HEK293 (cell line): ENCODE results near the gene TSPAN9.

Experiments
- CTCF ChIA-PET: fragments of 350-600 bp; formaldehyde crosslinking; extraction: SDS; loops from one replicate; lab custom pipeline; 2021; ENCODE audit warnings: antibody characterized with exemption; lab: Yijun Ruan, JAX
- POLR2A ChIA-PET: fragments of 300-600 bp; formaldehyde crosslinking; extraction: SDS; loops from one replicate; lab custom pipeline; 2020; ENCODE audit warnings: antibody characterized with exemption, inconsistent platforms; lab: Yijun Ruan, JAX
- H3K27ac ChIP-seq: fragments of 200-500 bp; sonication (Bioruptor generic); 2 replicates; pipeline ENCODE4 v1.5.1; 2014; ENCODE audit warnings: low read depth, low read length, control low read depth, inconsistent platforms; ENCODE audit errors: extremely low read depth
- H3K36me3 ChIP-seq, 2 experiments: fragments of 200-500 bp in 1 of 2; sonication (Bioruptor generic) in 1 of 2; 1 replicate in 1 of 2; 2 replicates in 1 of 2; pipeline ENCODE4 v1.5.1; 2014 to 2017; ENCODE audit warnings: inconsistent platforms in 2 of 2, low read length in 2 of 2; ENCODE audit not compliant: control insufficient read depth in 2 of 2, insufficient read depth in 1 of 2
- H3K4me1 ChIP-seq: fragments of 200-500 bp; sonication (Bioruptor generic); 2 replicates; pipeline ENCODE4 v1.5.1; 2014; ENCODE audit warnings: mild to moderate bottlenecking, low read length, inconsistent platforms; ENCODE audit not compliant: control insufficient read depth, insufficient read depth
- H3K4me3 ChIP-seq: 2 replicates; pipeline ENCODE4 v1.5.1; 2011; ENCODE audit warnings: low read depth, mild to moderate bottlenecking, control low read depth, low read length, moderate library complexity
- H3K9me3 ChIP-seq: fragments of 200-500 bp; sonication (Bioruptor generic); 2 replicates; pipeline ENCODE4 v1.5.1; 2014; ENCODE audit warnings: low read depth, low read length, inconsistent platforms; ENCODE audit not compliant: control insufficient read depth, insufficient read depth
- SCRT2 ChIP-seq: fragments of 450-650 bp; formaldehyde crosslinking; IDR thresholded peaks from 2 replicates; pipeline ENCODE4 v1.5.1; 2016; ENCODE audit warnings: missing biosample characterization, missing genetic modification characterization
- SP3 ChIP-seq: fragments of 450-650 bp; formaldehyde crosslinking; IDR thresholded peaks from 2 replicates; pipeline ENCODE4 v1.5.1; 2016; ENCODE audit warnings: missing biosample characterization, missing genetic modification characterization
- ZNF133 ChIP-seq: fragments of 450-650 bp; formaldehyde crosslinking; IDR thresholded peaks from 2 replicates; pipeline ENCODE4 v1.5.1; 2016; ENCODE audit warnings: missing biosample characterization, missing genetic modification characterization
- ZNF274 ChIP-seq, 2 experiments: fragments of 200-500 bp in 1 of 2; fragments of 450-650 bp in 1 of 2; sonication (Bioruptor generic) in 1 of 2; formaldehyde crosslinking in 1 of 2; IDR thresholded peaks; 2 replicates each; pipeline versions ENCODE4 v1.5.1 to v1.6.1; 2014 to 2016; ENCODE audit warnings: borderline replicate concordance in 1 of 2, inconsistent platforms in 1 of 2, low read length in 1 of 2, missing biosample characterization in 1 of 2, missing genetic modification characterization in 1 of 2
- ZNF324 ChIP-seq: fragments of 450-650 bp; formaldehyde crosslinking; IDR thresholded peaks from 2 replicates; pipeline ENCODE4 v1.5.1; 2016; ENCODE audit warnings: missing biosample characterization, missing genetic modification characterization
- ZNF350 ChIP-seq: fragments of 450-650 bp; formaldehyde crosslinking; IDR thresholded peaks from 2 replicates; pipeline ENCODE4 v1.5.0; 2017; ENCODE audit warnings: missing biosample characterization, mild to moderate bottlenecking, missing genetic modification characterization
- ZNF549 ChIP-seq: fragments of 450-650 bp; IDR thresholded peaks from 2 replicates; pipeline ENCODE4 v1.5.1; 2018; ENCODE audit warnings: missing biosample characterization, missing genetic modification characterization, mild to moderate bottlenecking, inconsistent platforms, moderate library complexity
- ZNF664 ChIP-seq: fragments of 450-650 bp; formaldehyde crosslinking; IDR thresholded peaks from 2 replicates; pipeline ENCODE4 v1.5.1; 2016; ENCODE audit warnings: missing biosample characterization, missing genetic modification characterization
- ZNF776 ChIP-seq: fragments of 450-650 bp; formaldehyde crosslinking; IDR thresholded peaks from 2 replicates; pipeline ENCODE4 v1.5.0; 2017; ENCODE audit warnings: missing biosample characterization, missing genetic modification characterization, borderline replicate concordance
- ZNF830 ChIP-seq: fragments of 450-650 bp; IDR thresholded peaks from 2 replicates; pipeline ENCODE4 v1.5.0; 2018; ENCODE audit warnings: missing biosample characterization, missing genetic modification characterization, low read depth, mild to moderate bottlenecking, moderate library complexity
- ZNF837 ChIP-seq: fragments of 450-650 bp; formaldehyde crosslinking; IDR thresholded peaks from 2 replicates; pipeline ENCODE4 v1.5.1; 2016; ENCODE audit warnings: missing biosample characterization, missing genetic modification characterization
- TF ChIP-seq, protein P1 (sequence below): fragments of 450-650 bp; formaldehyde crosslinking; IDR thresholded peaks from 2 replicates; pipeline ENCODE4 v1.5.1; 2016; ENCODE audit warnings: missing biosample characterization, missing genetic modification characterization
- TF ChIP-seq, protein P2 (sequence below): fragments of 450-650 bp; formaldehyde crosslinking; IDR thresholded peaks from 2 replicates; pipeline ENCODE4 v1.5.1; 2016; ENCODE audit warnings: missing biosample characterization, missing genetic modification characterization
- TF ChIP-seq, protein P3 (sequence below): fragments of 450-650 bp; formaldehyde crosslinking; IDR thresholded peaks from 2 replicates; pipeline ENCODE4 v1.5.1; 2017; ENCODE audit warnings: missing biosample characterization, missing genetic modification characterization
- TF ChIP-seq, protein P4 (sequence below): fragments of 450-650 bp; formaldehyde crosslinking; IDR thresholded peaks from 2 replicates; pipeline ENCODE4 v1.5.1; 2016; ENCODE audit warnings: missing biosample characterization, missing genetic modification characterization, borderline replicate concordance

Gene TSPAN9

DNA sequence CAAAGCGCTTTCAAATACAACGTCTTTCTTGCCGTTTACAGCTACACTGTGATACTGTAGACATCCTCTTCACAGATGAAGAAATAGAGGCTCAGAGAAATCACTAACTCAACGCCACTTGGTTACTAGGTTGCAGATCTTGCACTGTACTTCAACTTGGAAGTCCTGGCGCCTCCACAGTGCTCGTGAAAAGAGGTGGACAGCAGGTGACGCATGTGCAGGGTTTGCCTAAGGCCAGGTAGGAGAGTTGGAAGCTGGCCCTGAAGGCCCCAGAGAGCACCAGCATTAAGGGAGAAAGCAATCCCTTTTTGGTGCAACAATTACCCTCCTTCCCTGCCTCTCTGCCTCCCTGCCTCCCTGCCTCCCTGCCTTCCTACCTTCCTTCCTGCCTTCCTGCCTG, 22.8 kb upstream of the TSPAN9 start:
- Histone ChIP-seq H3K4me1 (no peaks in the 10 kb centered on the region), H3K27ac (no peak overlapping the region), H3K4me3 (no peak overlapping the region), H3K9me3 (no peaks in the 10 kb centered on the region), H3K36me3 (no peaks in the 10 kb centered on the region)
- CTCF ChIA-PET: interaction anchor here (0.6 to 3.7 kb wide), 3 partner anchors 19 to 170 kb away, joined by 3 to 17 read pairs (median 5); no protein-coding TSS in a partner anchor
- POLR2A ChIA-PET: no interaction called here
- TF ChIP-seq, protein P1, sequence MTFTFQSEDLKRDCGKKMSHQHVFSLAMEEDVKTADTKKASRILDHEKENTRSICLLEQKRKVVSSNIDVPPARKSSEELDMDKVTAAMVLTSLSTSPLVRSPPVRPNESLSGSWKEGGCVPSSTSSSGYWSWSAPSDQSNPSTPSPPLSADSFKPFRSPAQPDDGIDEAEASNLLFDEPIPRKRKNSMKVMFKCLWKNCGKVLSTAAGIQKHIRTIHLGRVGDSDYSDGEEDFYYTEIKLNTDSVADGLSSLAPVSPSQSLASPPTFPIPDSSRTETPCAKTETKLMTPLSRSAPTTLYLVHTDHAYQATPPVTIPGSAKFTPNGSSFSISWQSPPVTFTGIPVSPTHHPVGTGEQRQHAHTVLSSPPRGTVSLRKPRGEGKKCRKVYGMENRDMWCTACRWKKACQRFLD (tag by site-specific recombination): no peak
- TF ChIP-seq, protein P2, sequence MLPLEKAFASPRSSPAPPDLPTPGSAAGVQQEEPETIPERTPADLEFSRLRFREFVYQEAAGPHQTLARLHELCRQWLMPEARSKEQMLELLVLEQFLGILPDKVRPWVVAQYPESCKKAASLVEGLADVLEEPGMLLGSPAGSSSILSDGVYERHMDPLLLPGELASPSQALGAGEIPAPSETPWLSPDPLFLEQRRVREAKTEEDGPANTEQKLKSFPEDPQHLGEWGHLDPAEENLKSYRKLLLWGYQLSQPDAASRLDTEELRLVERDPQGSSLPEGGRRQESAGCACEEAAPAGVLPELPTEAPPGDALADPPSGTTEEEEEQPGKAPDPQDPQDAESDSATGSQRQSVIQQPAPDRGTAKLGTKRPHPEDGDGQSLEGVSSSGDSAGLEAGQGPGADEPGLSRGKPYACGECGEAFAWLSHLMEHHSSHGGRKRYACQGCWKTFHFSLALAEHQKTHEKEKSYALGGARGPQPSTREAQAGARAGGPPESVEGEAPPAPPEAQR (tag by site-specific recombination): no peak
- no peak for TF ChIP-seq ZNF830 (tag by site-specific recombination)
- TF ChIP-seq, protein P3, sequence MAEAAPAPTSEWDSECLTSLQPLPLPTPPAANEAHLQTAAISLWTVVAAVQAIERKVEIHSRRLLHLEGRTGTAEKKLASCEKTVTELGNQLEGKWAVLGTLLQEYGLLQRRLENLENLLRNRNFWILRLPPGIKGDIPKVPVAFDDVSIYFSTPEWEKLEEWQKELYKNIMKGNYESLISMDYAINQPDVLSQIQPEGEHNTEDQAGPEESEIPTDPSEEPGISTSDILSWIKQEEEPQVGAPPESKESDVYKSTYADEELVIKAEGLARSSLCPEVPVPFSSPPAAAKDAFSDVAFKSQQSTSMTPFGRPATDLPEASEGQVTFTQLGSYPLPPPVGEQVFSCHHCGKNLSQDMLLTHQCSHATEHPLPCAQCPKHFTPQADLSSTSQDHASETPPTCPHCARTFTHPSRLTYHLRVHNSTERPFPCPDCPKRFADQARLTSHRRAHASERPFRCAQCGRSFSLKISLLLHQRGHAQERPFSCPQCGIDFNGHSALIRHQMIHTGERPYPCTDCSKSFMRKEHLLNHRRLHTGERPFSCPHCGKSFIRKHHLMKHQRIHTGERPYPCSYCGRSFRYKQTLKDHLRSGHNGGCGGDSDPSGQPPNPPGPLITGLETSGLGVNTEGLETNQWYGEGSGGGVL: no peak
- TF ChIP-seq ZNF274 (IDR thresholded peaks at IDR 0.05; ENCODE audit: low read length): no peak
- TF ChIP-seq ZNF274 (tag by site-specific recombination; IDR thresholded peaks at IDR 0.05; ENCODE audit: borderline replicate concordance): no peak
- no peak for TF ChIP-seq ZNF776 (tag by site-specific recombination)
- TF ChIP-seq ZNF350 (tag by site-specific recombination): no peak
- TF ChIP-seq ZNF837 (tag by site-specific recombination): no peak
- TF ChIP-seq, protein P4, sequence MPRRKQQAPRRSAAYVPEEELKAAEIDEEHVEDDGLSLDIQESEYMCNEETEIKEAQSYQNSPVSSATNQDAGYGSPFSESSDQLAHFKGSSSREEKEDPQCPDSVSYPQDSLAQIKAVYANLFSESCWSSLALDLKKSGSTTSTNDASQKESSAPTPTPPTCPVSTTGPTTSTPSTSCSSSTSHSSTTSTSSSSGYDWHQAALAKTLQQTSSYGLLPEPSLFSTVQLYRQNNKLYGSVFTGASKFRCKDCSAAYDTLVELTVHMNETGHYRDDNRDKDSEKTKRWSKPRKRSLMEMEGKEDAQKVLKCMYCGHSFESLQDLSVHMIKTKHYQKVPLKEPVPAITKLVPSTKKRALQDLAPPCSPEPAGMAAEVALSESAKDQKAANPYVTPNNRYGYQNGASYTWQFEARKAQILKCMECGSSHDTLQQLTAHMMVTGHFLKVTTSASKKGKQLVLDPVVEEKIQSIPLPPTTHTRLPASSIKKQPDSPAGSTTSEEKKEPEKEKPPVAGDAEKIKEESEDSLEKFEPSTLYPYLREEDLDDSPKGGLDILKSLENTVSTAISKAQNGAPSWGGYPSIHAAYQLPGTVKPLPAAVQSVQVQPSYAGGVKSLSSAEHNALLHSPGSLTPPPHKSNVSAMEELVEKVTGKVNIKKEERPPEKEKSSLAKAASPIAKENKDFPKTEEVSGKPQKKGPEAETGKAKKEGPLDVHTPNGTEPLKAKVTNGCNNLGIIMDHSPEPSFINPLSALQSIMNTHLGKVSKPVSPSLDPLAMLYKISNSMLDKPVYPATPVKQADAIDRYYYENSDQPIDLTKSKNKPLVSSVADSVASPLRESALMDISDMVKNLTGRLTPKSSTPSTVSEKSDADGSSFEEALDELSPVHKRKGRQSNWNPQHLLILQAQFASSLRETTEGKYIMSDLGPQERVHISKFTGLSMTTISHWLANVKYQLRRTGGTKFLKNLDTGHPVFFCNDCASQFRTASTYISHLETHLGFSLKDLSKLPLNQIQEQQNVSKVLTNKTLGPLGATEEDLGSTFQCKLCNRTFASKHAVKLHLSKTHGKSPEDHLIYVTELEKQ (tag by site-specific recombination): no peak
- no peak for TF ChIP-seq SP3 (tag by site-specific recombination)

DNA sequence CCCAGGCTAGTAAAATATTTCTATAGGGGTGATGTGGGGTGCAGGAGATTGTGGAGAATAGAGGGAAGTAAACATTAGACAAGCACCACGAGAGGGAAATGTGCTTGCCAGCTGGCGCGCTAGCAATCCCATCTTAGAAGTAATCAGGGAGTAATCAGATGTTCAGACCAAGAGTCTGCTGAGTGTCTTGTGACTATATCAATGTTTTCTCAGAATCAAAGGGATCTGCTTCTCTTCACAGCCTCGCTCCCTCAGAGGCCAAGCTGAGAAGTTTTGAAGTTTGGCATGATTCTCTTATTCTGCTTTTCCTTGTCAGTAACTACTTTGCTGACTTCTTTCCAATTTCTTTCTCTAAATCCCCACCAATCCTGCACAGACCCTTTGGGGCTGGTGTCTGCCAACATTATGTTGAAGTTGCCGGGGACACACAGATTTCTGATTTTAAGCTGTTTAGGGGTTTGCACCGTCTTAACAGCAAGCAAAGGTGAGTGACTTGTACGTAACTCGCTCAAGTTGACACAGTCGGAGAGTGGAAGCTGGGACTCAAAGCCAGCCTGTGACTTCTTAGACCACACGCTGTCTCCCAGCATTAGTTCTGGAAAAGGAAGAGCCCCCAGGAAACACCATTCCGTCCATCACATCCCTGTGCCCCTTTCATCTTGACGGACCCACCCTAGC, 22.0 kb upstream of the TSPAN9 start:
- no peaks in the 10 kb centered on the region for H3K36me3 ChIP-seq
- no peak overlapping the region for H3K27ac ChIP-seq
- ChIA-PET CTCF (interaction anchor here (0.6 to 3.7 kb wide), 3 partner anchors 18 to 202 kb away, joined by 3 to 17 read pairs (median 5); no protein-coding TSS in a partner anchor), POLR2A (no interaction called here)
- no peak overlapping the region for H3K4me3 ChIP-seq
- TF ChIP-seq SCRT2 (tag by site-specific recombination) (no peak), ZNF324 (tag by site-specific recombination) (no peak), ZNF549 (tag by site-specific recombination) (no peak), ZNF664 (tag by site-specific recombination) (no peak), ZNF133 (tag by site-specific recombination) (no peak)
- TF ChIP-seq, protein P1 (tag by site-specific recombination): no peak
- TF ChIP-seq, all 188 proteins: peak for 0
- Histone ChIP-seq H3K4me1 (no peaks in the 10 kb centered on the region), H3K9me3 (no peaks in the 10 kb centered on the region)
